SH-SY5Y (cell line): ENCODE results near the gene SDHB.

Experiments used
- GATA2 ChIP-seq: IDR thresholded peaks from 2 replicates; pipeline ENCODE4 v1.6.1; 2011; ENCODE audit warnings: mild to moderate bottlenecking, low read depth, low read length
- GATA3 ChIP-seq: IDR thresholded peaks from 2 replicates; pipeline ENCODE4 v1.6.1; 2011; ENCODE audit warnings: low read depth, mild to moderate bottlenecking, low read length, moderate library complexity

DNA sequence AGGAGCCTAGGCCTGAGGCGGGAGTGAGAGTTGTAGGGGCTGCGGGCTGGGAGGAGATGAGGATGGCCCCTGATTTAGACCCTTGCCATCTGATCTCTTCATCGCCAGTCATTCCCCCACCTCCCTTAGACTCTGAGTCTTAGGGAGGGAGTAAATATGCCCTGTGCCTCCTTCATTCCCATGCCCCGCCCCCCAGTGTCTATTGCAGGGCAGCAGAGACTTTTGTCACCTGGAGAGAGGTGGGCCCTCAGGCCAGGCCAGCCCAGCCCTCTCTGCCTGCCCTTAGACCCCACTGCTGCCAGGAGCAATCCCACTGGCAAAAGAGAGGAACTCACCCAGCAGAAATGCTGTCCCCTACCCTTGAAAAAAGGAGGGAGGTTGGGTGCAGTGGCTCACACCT lies 70.2 kb downstream of the SDHB start:
- no peak for TF ChIP-seq GATA2
- no peak for TF ChIP-seq GATA3
